GM12878 (cell line): ENCODE data around the gene IGHMBP2.

Source experiments
- CEBPB ChIP-seq, 2 experiments: fragments of 150-350 bp in 1 of 2; IDR thresholded peaks; 2 replicates each; pipeline ENCODE4 v1.6.1; 2012 to 2014; ENCODE audit warnings: low read depth in 2 of 2, low read length in 2 of 2, borderline replicate concordance in 1 of 2, inconsistent platforms in 1 of 2
- POLR2A ChIP-seq: IDR thresholded peaks from 2 replicates; pipeline ENCODE4 v1.6.1; 2011; ENCODE audit warnings: low read depth, mild to moderate bottlenecking, low read length
- POLR2AphosphoS5 ChIP-seq: IDR thresholded peaks from 2 replicates; pipeline ENCODE4 v1.6.1; 2011; ENCODE audit warnings: mild to moderate bottlenecking, low read length, inconsistent platforms
- RAD21 ChIP-seq: IDR thresholded peaks from 2 replicates; pipeline ENCODE4 v1.6.1; 2011; ENCODE audit warnings: mild to moderate bottlenecking, low read depth, low read length, moderate library complexity; ENCODE audit not compliant: insufficient read depth
- YY1 ChIP-seq: IDR thresholded peaks from 2 replicates; pipeline ENCODE4 v1.6.1; 2011; ENCODE audit warnings: low read depth, mild to moderate bottlenecking, low read length
- TF ChIP-seq, protein P1 (sequence below): fragments of 450-650 bp; conservative IDR thresholded peaks from 2 replicates; pipeline ENCODE4 v1.6.1; 2017; ENCODE audit warnings: mild to moderate bottlenecking, moderate library complexity
- TF ChIP-seq, protein P2 (sequence below): IDR thresholded peaks from 2 replicates; pipeline ENCODE4 v1.6.1; 2012; ENCODE audit warnings: mild to moderate bottlenecking, low read depth, low read length

DNA sequence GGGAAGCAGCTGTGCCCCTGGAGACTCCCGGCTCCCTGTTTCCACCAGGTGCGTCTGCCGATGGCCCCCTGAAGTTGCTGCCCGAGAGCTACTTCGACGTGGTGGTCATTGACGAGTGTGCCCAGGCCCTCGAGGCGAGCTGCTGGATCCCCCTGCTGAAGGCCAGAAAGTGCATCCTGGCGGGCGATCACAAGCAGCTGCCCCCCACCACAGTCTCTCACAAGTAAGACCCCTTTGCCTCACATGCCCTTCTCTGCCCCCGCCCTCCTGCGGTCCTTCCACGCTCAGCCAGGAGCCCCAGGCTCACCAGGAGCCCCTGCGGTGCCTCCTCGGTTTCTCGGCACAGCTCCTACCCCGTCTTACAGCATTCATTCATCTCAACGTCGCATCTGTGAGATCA, 25.4 kb downstream of the IGHMBP2 start:
- no peak for TF ChIP-seq POLR2A
- TF ChIP-seq RAD21 = no peak
- TF ChIP-seq, protein P1, sequence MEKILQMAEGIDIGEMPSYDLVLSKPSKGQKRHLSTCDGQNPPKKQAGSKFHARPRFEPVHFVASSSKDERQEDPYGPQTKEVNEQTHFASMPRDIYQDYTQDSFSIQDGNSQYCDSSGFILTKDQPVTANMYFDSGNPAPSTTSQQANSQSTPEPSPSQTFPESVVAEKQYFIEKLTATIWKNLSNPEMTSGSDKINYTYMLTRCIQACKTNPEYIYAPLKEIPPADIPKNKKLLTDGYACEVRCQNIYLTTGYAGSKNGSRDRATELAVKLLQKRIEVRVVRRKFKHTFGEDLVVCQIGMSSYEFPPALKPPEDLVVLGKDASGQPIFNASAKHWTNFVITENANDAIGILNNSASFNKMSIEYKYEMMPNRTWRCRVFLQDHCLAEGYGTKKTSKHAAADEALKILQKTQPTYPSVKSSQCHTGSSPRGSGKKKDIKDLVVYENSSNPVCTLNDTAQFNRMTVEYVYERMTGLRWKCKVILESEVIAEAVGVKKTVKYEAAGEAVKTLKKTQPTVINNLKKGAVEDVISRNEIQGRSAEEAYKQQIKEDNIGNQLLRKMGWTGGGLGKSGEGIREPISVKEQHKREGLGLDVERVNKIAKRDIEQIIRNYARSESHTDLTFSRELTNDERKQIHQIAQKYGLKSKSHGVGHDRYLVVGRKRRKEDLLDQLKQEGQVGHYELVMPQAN = no peak
- no peak for TF ChIP-seq YY1
- TF ChIP-seq, protein P2, sequence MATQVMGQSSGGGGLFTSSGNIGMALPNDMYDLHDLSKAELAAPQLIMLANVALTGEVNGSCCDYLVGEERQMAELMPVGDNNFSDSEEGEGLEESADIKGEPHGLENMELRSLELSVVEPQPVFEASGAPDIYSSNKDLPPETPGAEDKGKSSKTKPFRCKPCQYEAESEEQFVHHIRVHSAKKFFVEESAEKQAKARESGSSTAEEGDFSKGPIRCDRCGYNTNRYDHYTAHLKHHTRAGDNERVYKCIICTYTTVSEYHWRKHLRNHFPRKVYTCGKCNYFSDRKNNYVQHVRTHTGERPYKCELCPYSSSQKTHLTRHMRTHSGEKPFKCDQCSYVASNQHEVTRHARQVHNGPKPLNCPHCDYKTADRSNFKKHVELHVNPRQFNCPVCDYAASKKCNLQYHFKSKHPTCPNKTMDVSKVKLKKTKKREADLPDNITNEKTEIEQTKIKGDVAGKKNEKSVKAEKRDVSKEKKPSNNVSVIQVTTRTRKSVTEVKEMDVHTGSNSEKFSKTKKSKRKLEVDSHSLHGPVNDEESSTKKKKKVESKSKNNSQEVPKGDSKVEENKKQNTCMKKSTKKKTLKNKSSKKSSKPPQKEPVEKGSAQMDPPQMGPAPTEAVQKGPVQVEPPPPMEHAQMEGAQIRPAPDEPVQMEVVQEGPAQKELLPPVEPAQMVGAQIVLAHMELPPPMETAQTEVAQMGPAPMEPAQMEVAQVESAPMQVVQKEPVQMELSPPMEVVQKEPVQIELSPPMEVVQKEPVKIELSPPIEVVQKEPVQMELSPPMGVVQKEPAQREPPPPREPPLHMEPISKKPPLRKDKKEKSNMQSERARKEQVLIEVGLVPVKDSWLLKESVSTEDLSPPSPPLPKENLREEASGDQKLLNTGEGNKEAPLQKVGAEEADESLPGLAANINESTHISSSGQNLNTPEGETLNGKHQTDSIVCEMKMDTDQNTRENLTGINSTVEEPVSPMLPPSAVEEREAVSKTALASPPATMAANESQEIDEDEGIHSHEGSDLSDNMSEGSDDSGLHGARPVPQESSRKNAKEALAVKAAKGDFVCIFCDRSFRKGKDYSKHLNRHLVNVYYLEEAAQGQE = no peak
- TF ChIP-seq POLR2AphosphoS5 = no peak
- TF ChIP-seq CEBPB (IDR thresholded peaks at IDR 0.05; ENCODE audit: borderline replicate concordance in 1 of 2, low read depth in 2 of 2, low read length in 2 of 2) = no peak
